Activated T-helper 9 cell treated with anti-CD3 and anti-CD28 coated beads, Interleukin-2, amount 50 U/mL, for 16 hours (primary cell): ENCODE data around the gene SPON1.
"Not testable (repeated sequence)": the region's sequence is repeated elsewhere in the genome, so short reads cannot be mapped to it uniquely, and the experiment has no call there.

Experiments used
- DNase-seq: peaks from one replicate; pipeline ENCODE4 v3.0.0-alpha.2; 2020; ENCODE audit warnings: low read depth

SPON1 gene

DNA sequence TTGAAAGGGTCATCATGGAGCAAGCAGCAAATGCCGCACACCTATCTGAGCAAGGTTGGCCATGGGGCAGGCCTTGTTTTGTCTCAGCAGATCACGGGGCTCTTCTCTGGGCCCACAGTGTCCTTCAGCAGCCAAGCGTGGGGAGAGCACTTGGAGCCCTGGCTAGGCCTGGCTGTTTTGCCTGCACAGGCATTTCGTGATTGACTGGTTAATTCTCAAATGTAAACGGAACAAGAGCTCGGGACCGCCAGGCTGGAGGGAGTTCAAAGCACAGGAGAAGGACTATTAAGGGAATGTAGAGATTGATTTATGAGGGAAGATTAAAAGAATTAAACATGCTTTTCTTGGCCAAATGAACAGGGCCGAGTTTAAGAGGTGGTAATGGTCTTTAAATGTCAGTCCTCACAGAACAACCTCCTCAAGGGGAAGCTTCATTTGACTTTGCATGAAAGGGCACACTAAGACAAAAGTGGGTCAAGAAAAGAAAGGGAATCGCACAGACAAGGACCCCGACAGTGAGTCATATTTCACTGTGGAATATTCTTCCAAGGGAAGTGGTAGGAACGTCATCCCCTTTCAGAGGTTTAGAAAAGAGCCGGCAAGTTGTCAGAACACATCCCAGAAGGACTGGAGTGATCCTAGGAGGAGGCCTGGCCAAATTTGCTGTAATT, 20.7 kb downstream of the SPON1 start:
- DNase-seq = no peak

DNA sequence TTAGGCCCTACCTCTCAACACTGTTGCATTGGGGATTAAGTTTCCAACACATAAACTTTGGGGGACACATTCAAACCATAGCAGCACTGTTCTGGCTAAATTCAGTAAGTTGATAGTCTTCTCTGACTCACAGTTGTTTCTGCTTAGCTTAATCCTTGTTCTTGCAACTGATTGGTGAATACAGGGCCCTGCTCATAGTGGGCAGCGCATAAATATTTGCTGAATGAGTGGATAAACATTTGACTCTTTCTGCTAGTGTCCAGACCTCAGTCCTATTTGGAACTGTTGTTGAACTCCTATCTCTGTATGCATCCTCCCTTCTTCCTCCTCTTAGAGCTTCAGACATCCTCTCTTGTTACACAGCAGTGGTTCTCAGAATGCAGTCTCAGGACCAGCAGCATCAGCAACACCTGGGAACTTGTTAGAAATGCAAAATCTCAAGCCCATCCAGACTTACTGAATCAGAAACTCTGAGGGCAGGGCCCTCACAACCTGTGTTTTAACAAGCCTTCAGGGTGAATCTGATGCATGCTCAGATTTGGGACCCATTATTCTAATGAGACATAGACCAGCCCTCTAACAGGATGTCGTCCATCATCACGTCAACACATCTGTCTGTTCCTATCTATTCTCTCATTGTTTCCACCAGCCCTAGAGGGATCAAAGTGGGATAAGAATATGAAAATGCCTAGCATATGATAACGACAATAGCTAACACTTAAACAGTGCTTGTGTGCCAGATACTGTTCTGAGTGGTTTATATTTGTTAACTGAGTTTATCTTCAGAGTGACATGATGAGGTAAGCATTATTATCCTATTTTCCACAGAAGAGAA, 22.3 kb downstream of the SPON1 start:
- no peak for DNase-seq

DNA sequence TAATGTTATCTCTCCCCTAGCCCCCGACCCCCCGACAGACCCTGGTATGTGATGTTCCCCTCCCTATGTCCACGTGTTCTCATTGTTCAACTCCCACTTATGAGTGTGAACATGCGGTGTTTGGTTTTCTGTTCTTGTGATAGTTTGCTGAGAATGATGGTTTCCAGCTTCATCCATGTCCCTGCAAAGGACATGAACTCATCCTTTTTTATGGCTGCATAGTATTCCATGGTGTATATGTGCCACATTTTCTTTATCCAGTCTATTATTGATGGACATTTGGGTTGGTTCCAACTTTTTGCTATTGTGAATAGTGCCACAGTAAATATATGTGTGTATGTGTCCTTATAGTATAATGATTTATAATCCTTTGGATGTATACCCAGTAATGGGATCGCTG, 24.2 kb downstream of the SPON1 start:
- DNase-seq = not testable (repeated sequence)

DNA sequence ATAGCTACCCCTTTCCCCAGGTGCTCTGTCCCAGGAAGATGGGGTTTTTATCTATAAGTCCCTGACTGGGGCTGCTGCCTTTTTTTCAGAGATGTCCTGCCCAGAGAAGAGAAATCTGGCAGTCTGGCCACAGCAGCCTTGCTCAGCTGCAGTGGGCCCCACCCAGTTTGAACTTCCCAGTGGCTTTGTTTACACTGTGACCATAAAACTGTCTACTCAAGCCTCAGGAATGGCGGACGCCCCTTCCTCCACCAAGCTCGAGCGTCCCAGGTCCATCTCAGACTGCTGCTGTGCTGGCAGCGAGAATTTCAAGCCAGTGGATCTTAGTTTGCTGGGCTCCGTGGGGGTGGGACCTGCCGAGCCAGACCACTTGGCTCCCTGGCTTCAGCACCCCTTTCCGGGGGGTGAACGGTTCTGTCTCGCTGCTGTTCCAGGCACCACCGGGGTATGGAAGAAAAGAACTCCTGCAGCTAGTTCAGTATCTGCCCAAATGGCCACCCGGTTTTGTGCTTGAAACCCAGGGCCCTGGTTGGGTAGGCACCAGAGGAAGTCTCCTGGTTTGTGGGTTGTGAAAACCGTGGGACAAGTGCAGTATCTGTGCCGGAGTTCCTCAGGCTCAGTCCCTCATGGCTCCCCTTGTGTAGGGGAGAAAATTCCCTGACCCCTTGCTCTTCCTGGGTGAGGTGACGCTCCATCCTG, 29.8 kb downstream of the SPON1 start:
- DNase-seq = not testable (repeated sequence)

DNA sequence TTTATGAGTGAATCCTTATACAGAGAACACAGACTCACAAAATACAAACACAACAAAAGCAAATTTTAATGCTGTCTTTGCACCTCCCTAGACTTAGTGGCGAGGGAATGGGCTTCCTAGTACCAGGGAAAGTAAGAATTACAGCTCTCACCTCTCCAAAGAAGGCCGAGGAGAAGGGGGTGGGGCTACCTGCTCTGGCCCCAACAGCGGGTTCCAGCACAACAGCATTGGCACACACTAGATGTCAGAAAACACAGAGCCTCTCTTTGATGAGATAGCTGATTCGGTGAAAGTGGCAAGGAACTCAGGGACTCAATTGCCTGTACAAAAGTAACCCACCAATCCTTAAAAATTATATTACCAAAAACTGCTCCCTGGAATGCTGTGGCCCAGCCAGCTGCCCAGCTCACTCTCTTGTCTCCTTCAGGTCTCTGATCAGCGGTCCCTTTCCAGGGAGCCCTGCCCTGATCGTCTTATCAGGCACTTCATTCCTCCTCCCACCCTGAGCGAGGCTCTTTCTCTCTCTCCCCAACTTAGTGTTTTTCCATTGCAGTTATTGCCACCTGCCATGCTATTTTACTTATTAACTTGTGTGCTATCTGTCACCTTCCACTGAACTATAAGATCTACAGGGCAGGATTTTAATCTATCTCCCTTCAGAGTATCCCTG, 30.7 kb downstream of the SPON1 start:
- no peak for DNase-seq

DNA sequence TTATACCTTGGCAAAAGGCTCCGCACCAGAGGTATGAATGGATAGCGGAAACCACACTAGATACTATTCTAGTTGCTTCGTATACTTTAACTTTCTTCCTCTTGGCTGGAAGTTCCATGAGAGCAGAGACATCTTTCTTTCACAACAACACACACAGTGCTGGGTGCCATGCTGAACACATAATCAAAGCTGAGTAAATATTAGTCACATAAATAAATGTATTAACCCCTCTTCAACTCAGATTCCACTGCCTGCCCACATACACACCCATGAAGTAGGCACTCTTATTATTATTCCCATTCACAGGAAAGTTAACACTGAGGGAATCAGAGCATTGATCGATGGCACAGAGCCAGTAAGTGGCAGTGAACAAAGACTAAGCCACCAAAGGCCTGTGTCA, 35.4 kb downstream of the SPON1 start:
- no peak for DNase-seq

DNA sequence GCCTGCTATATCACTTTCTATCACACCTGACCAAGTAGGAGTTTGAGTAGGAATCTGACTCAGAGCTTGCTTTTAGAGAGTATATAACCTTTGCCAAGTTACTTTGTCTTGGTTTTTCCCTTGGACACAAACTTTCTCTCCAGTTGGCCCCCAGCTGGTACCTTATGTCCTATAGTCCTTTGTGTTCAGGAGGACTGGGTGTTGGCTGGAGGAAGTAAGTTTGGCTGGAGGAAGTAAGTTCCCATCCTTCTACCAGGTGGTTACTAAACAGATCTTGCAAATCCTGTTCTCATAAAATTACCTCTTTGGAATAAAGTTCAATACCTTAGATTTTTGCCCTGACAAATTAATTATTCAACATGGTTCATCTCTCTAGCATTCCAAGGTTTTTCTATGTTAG, 37.2 kb downstream of the SPON1 start:
- no peak for DNase-seq

DNA sequence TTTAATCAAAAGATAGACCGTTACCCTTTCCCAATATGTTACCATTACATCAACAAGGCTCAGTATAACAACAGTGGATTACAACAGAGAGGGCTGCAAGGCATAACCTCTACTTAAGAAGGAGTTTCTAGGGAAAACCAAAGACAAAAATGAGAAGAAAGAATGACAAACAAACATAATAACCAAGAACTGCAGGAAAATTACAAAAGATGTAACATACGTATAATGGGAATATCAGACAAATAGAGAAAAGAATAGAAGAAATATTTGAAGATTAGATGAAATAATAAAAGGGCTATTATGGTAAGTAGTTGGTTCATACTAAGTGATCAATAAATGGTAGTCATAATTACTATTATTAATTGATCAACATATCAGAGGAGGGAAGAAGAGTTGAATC, 39.1 kb downstream of the SPON1 start:
- DNase-seq = no peak

DNA sequence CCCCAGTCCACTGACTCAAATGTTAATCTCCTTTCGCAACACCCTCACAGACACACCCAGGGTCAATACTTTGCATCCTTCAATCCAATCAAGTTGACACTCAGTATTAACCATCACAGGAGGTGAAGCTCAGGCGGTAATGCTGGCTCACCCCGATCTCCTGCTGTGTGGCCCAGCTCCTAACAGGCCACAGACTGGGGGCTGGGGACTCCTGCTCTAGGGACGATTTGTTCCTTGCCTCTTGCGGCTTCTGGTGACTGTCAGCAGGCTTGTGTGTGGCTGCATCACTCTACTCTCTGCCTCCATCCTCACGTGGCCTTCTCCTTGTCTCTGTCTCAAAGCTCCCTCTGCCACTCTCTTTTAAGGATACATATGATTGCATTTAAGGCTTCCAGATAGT, 45.0 kb downstream of the SPON1 start:
- DNase-seq = no peak

DNA sequence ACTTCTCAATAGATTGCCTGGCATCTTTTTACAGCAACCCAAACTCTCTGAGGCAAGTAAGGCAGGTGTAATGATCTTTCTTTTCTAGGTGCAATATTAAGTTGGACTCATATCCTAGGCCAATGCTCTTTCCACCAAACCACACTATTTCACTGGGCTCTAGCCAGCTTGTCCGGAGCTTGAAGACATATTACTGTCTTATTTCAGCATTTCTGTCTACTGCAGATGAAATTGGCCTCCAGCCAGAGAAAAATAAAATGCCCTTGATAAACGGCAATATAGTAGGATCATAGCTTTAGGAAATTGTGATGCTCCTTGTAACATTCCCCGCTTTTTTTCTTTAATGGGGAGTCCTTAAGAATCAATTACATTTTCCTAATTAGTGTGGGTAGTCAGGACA, 48.1 kb downstream of the SPON1 start:
- no peak for DNase-seq

DNA sequence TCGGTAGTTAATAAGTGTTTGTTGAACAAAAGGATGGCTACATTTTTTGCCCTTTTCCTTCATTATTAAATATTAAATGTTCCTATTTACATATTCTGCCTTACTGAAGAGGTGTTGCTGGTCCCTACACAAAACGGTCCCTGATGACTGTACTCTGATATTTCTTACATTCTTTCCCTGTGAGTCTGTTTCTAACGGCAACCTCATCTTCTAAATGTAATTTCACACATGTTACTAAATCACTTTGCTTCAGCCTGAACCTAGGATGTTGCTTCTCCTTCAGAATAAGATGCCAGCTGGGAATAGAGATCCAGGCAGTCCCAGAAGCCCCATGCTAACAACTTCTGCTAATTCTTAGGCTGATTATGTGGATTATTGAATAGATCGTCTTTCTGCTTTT, 50.3 kb downstream of the SPON1 start:
- DNase-seq = no peak

DNA sequence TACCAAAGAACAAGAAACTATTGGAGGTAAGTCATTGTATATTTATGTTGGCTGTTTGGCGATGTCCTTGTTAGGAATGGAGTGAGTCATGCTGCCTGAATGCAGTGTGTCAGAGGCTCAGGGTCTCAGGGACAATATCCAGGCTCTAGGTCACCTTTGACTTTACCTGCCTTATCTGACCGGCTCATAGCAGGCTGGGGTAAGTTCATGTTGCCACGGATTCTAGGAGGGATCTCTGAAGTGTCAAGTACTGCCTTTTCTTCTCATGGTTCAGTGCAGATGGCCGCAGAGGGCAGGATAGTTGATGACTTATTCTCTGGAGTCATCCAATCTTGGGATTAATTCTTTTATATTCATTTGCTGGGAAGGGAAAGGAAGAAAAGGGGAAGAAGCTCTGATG, 53.2 kb downstream of the SPON1 start:
- DNase-seq = no peak

DNA sequence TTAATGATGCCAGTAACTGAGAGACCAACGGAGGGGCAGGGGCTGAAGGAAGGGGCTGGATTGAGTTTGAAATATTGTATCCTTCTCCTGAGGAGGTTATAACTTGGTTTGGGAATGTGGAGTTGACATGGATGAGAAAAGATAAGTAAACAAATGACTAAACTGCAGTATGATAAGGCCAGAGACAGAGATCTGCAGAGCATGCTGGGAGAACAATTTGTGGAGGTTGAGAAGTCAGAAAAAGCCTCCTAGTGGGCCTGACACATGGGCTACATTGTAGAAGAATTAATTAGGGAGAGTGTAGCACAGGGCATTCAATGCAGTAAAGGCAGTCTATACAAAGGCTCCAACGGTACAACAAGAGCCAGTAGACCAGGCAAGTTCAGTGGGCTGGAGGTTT, 55.9 kb downstream of the SPON1 start:
- DNase-seq = no peak

DNA sequence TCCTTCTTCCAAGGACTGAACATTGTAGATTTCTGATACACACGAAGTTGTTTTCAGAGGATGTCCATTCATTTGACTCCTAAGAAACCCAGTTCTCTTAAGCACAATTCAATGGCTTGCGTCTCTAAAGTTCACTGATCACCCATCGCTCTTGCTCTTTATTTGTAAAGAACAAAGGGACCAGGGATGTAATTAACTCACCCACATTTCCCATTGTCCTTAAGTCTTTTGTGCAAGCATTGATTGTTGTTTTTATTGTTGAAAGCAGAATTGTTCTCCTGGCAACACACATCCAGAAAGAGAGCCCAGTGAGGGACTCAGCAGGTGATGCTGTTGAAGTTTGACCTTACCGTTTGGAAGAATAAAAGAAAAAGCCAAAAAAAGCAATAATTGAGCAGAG, 59.2 kb downstream of the SPON1 start:
- DNase-seq = no peak

DNA sequence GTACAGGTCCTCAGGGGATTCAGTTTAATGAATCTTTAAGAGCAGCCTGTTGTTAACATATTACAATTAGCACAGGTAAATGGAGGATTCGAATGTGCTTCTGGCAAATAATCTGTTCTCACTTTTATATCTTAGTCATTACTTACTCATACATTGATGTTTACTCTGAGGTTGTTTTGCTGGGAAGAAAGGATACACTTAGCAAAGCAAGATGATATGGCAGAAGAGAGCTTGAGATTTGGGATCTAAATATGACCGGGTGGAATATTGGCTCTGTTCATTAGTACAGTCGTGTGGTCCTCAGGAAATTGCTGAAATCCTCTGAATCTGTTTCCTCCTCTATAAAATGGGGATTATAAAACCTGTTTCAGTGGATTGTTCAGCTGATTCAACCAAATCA, 59.7 kb downstream of the SPON1 start:
- no peak for DNase-seq

DNA sequence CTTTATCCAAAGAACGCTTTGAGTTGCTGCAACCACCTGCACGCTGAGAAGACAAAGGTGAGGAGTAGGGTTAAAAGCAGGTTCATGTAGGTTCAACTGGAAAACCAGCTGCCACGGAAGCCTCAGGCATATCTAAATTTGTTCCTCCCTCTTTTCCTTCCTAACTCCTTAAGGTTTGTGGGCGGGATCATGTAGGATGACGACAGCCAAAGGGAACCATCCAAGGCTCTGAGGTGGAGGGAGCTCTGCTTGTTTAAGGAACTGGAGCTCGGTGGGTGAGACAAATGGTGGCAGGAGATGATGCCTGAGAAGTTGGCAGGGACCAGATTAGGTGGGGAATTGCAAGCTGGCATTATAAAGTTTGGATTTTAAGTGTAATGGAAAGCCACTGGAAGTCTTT, 60.3 kb downstream of the SPON1 start:
- DNase-seq = no peak

DNA sequence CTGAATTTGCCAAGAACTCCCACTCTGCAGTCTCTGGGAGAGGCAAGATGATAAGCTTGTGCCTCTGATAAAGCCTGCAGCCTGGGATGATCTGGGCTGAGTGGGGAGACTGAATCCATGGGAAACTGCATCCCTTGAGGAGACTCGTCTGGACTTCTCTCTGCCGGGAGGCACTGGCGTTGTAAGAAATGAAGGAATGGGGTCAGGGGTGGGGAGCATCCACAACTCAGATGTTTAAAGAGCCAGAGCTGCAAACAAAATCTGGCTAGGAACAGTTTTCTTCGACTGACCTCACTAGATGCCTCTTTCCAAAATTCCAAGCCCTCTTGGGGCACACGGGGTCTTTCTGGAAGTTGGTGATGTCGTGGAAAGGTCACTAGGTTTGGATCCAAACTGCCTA, 64.4 kb downstream of the SPON1 start:
- DNase-seq = no peak

DNA sequence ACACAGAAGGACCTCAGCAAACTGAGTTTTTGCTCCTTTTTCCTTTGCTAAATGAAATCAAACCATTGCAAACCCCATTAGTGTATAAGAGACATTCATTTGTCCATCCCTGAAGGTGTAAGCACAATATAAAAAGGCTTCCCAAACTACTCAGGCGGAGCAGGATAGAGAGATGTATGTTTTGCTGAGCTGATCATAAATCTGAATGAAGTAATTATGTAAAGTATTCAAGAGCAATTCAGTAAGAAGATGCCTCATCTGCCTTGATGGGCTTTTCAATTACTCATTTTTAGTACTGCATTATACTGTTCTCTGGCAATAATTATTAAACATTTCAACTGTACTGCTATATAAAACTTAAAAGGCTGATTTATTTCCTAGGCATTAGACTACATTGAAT, 65.0 kb downstream of the SPON1 start:
- no peak for DNase-seq

DNA sequence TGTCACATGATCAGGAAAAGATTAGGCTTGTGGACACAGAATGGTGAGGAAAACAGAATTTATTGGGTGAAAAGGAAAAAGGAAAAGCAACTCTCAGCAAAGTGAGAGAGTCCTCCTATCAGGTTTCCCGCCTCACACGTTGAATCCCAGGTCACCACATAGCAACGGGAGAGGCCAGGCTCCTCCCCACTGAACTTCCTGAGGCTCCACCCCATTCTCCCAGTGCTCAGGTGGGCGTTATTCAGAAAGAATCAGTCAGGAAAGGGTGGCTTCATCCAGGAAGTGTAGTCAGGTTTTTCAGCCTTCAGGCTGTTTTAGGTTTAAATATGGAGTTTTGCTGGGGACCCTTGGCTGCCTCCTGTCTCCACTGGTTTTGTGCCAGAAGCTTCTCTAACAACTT, 66.9 kb downstream of the SPON1 start:
- DNase-seq = no peak

DNA sequence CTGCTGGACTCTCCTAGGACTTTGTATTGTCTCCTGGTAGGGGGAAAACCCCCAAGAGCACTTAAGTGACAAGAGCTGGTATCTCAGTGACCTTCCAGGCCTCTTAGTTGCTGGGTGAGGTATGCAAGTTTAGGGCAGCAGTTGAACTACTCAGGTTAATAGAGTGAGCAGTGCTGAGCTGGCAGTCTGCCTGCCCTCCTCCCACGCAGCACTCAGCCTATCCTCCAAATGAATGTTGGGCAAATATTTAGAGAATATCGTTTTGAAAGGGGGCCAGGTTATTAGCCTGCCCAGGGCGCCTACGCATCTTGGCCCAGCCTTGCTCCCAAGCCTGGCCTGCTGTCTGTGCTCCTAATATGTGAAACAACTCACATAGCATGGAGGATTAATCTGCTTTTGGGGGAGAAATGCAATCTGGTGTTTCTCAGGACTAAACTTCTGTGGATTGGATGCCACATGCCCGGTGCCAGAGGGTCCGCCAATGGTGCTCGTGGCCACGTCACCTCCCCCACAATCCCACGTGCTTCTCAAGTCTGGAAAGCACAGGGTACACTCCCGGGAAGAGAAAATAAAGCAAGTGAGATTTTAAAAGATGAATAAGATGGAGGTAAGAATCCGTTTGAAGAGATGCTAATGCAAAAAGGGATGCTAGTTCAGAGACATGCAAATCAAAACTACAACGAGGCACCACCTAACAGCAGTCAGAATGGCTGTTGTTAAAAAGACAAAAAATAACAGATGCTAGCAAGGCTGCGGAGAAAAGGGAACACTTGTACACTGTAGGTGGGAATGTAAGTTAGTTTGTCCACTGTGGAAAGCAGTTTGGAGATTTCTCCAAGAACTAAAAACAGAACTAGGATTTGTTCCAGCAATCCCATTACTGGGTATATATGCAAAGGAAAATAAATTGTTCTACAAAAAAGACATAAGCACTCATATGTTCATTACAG, 67.7 kb downstream of the SPON1 start:
- DNase-seq = no peak

DNA sequence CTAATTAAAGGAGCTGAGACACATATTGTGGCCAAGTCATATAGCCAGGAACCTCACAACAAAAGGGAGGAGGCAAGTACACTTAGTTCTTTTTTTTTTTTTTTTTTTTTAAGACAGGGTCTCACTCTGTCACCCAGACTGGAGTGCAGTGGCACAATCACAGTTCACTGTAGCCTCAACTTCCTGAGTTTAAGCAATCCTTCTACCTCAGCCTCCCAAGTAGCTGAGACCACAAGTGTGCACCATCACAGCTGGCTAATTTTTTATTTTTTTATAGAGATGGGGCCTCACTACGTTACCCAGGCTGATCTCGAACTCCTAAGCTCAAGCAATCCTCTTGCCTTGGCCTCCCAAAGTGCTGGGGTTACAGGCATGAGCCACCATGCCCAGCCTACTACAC, 73.0 kb downstream of the SPON1 start:
- not testable (repeated sequence) for DNase-seq

DNA sequence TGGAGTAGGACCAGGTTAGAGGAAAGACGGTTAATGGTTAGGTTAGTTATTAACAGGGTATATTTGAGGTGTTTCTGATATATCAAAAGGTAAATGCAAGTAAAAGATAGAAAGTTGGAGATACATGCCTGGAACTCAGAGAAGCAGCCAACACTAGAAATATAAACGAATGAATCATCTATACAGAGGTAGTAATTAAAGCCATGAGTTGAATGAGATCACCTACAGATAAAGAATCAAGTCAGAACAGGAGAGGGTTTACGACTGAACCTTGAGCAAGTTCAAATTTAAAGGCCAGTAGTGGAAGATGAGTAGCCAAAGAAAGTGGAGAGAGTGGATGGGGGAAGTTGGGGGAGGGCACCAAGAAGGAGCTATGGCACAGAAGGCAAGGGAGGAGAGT, 73.9 kb downstream of the SPON1 start:
- no peak for DNase-seq
